HTERT RPE-1 (cell line): ENCODE results near the gene NOP14.
"Not testable (repeated sequence)": the region's sequence is repeated elsewhere in the genome, so short reads cannot be mapped to it uniquely, and the experiment has no call there.

Source experiments
- in situ Hi-C: fragments of 300-500 bp; cut with MboI; formaldehyde crosslinking; loops from 4 replicates; pipeline ENCODE4 v1.14.3; 2020; ENCODE audit warnings: low sequenced_read_pairs

NOP14 gene

DNA sequence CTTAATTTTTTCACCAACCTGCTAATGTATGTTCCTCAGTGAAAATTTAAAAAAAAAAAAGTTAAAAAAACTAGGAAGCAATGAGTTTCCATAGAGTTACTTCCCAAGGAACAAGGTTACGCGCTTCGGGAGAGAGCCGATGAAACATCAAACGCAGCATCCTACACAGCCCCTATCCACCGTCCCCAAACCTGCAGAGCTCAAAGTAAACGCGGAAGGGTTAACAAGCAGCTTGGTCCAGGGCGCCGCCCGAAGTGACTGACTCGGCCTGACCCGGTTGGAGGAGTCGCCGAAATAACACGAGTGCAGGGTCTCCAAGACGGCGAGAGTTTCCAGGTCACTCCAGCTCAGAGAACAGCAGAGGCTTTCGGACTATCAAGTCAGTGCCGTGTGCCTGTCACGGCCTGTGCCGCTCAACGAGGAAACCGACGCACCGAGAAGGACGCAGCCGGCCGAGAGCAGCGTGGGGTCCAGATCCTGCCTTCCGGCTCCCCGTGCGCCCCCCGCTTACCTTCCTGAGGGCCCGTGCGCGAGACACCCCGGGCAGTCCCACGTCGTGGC, 512 bp downstream of the NOP14 start:
- in situ Hi-C loops, result no loop called here

DNA sequence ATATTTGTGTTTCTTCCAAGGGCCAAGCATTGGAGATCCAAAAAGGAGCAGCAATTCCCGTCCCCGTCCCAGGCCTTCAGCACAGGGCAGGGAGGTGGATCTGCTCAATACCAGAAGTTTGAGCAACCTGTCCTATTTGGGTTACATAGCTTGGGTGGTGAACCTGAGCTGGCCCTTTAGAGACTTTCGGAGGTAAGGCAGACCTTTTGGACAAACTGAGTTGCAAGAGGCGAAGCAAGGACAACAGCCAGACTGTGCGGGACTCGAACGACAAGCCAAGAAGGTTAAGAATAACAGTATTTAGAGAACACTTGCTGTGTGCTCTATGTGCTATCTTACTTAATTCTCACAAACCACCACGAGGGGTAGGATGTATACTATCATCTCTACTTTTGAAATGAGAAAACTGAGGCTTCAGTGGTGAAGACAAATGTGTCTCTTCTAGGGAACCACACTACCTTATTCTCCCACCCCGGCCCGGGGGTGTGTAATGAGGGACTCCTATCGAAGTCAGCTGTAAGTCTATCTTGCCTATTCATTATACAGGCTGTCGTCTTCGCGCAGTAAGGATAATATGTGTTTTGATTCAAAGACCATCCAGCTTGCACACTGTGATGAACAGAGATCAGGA, 1.3 kb downstream of the NOP14 start:
- in situ Hi-C loops, result no loop called here

- in situ Hi-C loops, result no loop called here
Measured at GRCh38 chr4:2961421-2961810, 1.8 kb downstream of the NOP14 start.

GRCh38 chr4:2960450-2960849, 2.8 kb downstream of the NOP14 start:
- in situ Hi-C loops, result not testable (repeated sequence)

DNA sequence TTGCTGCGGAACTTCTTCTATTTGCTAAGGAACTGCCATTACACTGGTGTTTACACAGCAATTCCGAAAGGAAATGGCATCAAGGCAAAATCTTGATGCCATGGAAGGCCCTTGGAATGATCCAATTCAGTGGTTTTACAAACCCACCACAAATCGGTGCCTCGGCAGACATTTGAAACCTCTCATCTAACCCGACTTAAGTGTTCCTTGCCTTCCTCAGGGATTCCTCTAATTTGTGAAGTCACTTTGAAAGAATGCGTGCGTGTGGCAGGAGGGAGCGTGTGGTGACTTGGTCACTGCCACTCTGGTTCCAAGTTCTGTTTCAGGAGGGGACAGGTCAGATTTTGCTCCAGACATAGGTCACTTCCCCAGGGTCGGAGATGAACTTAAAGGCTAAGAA, 4.8 kb downstream of the NOP14 start:
- in situ Hi-C loops, result no loop called here

GRCh38 chr4:2955186-2956044, 7.8 kb downstream of the NOP14 start:
- in situ Hi-C loops, result not testable (repeated sequence)

DNA sequence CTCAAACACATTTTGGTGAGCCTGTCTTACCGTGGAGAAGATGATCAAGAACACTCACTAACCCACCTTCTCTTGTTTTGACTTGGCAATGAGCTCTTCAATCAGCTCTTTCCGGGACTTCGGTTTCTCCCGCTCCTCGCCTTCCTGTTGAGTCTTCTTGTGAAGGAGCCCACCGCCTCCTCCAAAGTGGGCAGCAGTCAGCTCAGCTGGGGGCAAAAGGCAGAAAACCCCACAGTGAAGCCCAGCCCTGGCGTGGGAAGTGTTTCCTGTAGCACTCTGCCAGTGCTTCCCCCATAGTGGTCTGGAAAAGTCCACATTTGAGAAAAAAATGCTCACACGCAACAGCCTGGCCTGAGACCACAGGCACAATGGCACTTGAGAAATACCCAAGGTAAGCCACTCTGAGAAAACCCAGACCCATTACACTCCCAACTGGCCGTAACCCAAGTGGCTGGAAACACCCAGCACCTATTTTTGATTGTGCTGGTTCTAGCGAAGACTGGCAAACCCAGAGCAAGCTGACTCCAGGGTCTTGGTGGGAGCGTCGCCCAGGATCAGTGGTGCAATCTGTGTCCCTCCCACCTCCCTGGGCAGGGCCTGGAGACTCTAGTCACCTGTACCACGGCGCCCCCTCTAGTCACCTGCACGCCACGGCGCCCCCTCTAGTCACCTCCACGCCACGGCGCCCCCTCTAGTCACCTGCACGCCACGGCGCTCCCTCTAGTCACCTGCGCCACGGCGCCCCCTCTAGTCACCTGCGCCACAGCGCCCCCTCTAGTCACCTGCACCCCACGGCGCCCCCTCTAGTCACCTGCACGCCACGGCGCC, 8.6 kb downstream of the NOP14 start:
- in situ Hi-C loops, result no loop called here

- in situ Hi-C loops, result no loop called here
Measured at GRCh38 chr4:2953496-2953895, 9.7 kb downstream of the NOP14 start.

GRCh38 chr4:2950221-2950989, 12.8 kb downstream of the NOP14 start:
- in situ Hi-C loops, result no loop called here

DNA sequence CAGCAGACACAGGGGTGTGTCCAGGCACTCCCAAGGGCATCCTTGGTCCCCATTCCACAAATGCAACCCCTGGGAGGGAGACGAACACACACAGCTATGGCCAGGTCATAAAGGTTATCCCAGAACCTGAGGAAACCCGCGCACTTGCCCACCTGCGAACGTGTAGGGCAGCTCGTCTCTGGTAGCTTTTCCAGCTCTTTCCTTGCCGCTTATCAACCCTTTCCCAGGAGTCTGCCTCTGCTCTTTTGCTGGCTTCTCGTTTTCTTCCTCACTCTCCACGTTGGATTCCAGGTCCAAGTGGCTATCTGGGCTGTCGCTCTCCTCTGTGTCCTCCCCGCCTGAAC, 13.5 kb downstream of the NOP14 start:
- in situ Hi-C loops, result no loop called here

GRCh38 chr4:2948895-2949781, 14.1 kb downstream of the NOP14 start:
- in situ Hi-C loops, result no loop called here

- in situ Hi-C loops, result no loop called here
Measured at GRCh38 chr4:2947926-2948325, 15.3 kb downstream of the NOP14 start.

- in situ Hi-C loops, result no loop called here
Measured at GRCh38 chr4:2946812-2947600, 16.2 kb downstream of the NOP14 start.

GRCh38 chr4:2945619-2946604, 17.3 kb downstream of the NOP14 start:
- in situ Hi-C loops, result not testable (repeated sequence)

GRCh38 chr4:2944586-2945526, 18.4 kb downstream of the NOP14 start:
- in situ Hi-C loops, result no loop called here

GRCh38 chr4:2944091-2944482, 19.1 kb downstream of the NOP14 start:
- in situ Hi-C loops, result no loop called here
